ENCODE data around the gene SPOPL.

The SPOPL gene

DNA sequence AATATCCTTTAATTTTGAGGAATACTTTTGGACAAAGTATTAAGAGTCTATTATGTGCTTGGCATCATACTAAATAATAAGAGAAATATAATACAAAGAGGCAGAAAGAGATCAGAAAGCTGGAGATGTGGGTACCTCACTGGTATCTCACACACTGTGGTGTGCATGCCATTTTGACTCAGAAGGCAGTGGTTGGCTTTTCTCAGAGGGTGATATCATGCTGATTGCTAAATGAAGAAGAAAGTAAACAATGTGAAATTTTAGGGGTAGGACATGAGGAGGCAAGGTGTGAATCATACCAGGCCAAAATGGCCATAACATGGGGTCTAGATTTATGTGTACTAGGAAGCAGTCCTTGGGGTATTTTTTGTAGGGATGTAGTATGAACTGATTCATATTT lies 16.6 kb upstream of the SPOPL start:
- H3K27me3 Mint-ChIP-seq, result peaks cover 5% of the 10 kb centered on the region
- peaks cover 4% of the 10 kb centered on the region for H3K36me3 Mint-ChIP-seq
- H3K9me3 Mint-ChIP-seq (ENCODE audit: low read depth), result peaks cover 5% of the 10 kb centered on the region
- H3K4me1 Mint-ChIP-seq (ENCODE audit: low read depth), result no peaks in the 10 kb centered on the region
- H3K27ac Mint-ChIP-seq, result no peak overlapping the region
- no peak overlapping the region for H3K4me3 Mint-ChIP-seq

DNA sequence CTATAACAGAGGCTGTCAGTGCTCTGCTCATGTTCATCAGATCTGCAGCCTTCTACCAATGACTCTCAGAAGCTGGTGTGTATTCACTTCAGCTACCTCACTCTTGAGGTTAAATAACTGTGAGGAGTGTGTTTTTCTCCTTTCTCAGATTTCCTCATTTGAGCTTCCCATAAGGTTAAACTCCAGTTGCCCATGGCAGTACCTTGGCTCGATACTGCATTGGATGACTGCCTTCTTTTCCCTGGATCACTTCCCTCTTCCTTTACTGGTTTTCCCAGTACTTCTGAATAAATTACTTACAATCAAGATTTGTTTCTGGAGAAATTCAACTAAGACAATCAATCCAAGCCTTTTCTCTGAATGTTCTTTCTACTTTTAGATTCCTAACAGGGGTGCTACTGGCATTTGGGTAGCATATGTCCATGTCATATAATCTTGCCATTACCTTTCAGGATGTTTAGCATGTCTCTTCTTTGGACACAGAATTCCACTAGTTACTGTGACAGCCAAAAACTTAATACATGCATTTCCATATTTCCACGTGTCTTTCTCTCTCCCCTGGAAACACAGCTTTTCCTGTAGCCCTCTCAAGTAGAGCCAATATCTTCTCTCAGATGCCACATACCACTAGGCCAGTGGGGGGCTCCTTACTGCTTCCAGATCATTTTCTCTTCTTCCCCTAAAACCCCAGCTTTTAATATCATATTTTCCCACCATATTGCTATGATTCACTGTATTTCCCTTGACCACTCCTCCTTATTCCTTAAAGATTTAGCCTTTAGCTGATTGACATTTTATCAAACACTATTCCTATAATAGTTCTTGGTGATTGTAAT lies 15.0 kb upstream of the SPOPL start:
- Mint-ChIP-seq H3K4me3 (no peak overlapping the region), H3K4me1 (ENCODE audit: low read depth) (no peaks in the 10 kb centered on the region), H3K36me3 (peaks cover 4% of the 10 kb centered on the region), H3K27ac (no peak overlapping the region), H3K27me3 (peaks cover 5% of the 10 kb centered on the region), H3K9me3 (ENCODE audit: low read depth) (peaks cover 5% of the 10 kb centered on the region)

DNA sequence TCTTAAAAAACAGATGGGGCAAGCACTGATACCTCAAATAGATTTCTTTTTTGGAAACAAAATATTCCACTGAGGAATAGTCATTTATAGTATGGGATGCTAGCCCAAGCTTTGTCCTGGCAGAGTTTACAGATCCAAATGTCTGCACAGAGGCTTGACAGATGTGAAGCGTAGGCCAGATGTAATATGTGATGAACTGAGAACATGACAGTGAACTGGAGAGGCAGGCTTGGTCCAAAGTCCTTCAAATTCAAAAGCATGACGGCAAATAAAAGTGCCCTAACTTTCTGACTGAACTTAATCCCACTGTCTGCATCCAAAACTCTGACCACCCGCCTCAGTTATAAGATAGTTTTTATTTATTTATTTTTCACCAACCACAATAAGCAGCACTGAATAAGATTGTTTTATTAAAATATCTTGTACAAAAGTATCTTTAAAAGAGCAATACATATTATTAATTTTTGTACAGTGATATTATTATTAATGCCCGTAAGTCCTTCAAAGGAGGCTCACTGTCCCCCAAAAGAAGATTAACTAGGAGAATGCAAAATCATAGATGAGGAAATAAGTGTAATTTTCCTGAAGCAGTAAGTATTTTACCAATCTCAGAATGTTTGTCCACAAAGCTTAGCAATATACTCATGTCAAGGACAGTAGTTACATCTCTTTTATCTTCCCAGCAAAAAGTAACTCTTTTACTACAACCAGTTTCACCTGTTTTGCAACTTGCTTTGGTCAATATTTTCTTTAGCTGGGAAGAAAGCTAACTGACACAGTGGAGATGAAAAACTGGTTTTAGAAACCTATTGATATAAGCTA lies 10.7 kb upstream of the SPOPL start:
- Mint-ChIP-seq H3K9me3 (ENCODE audit: low read depth) (no peaks in the 10 kb centered on the region), H3K4me3 (no peak overlapping the region), H3K36me3 (no peaks in the 10 kb centered on the region), H3K27me3 (no peaks in the 10 kb centered on the region), H3K27ac (no peak overlapping the region), H3K4me1 (ENCODE audit: low read depth) (peaks cover 1% of the 10 kb centered on the region)

DNA sequence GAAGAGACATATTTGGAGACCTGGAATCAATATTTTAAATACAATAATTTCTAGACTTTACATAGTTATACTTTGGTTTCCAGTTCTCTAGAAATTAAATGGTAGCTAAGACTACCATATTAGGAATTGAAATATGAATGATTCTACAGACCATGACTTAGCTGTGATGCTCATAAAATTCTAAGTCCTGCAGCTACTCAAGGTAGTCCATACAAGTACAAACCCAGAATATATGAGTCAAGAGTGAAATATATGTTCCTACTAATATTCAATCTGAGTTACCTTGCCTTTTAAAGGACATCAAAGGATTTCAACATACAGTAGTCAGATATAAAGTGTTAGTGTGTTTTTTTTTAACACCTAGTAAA lies 10.1 kb upstream of the SPOPL start:
- no peaks in the 10 kb centered on the region for H3K36me3 Mint-ChIP-seq
- no peaks in the 10 kb centered on the region for H3K9me3 Mint-ChIP-seq (ENCODE audit: low read depth)
- no peaks in the 10 kb centered on the region for H3K27me3 Mint-ChIP-seq
- no peak overlapping the region for H3K4me3 Mint-ChIP-seq
- peaks cover 1% of the 10 kb centered on the region for H3K4me1 Mint-ChIP-seq (ENCODE audit: low read depth)
- no peak overlapping the region for H3K27ac Mint-ChIP-seq

DNA sequence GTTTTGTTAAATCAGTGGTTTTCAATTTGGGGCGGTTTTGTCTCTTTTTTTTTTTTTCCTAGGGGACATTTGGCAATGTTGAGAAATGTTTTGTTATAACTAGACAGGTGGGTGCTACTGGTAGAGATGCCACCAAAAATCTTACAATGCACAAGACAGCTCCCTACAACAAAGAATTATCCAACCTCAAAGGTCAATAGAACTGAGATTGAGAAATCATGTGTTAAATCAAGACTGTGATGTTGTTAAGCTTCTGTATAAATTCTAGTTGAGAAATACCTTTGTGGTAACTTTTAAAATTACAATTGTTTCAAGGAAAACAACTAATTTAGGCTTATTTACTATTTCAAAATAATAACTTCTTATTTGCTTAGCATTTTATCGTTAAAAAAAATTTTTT lies 9.4 kb upstream of the SPOPL start:
- no peak overlapping the region for H3K4me3 Mint-ChIP-seq
- H3K9me3 Mint-ChIP-seq (ENCODE audit: low read depth), result no peaks in the 10 kb centered on the region

DNA sequence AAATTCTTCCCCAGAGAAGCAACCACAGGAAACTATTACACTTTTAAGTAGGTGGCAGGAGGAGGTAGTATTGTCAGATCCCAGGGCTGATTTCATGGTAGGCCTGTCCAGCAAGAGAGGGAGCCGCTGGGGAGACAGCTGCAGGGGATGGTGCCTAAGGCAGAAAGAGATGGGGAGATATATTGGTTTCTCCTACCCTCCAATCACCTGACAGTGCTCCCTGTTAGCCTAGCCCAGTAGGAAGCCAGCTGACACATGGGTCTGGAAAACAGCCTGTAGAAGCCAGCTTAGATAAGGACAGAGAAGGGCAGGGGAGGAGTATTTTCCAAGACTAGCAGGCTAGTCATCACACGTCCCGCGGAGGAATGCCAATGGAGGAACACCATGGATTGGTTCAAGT lies 8.2 kb upstream of the SPOPL start:
- no peaks in the 10 kb centered on the region for H3K9me3 Mint-ChIP-seq (ENCODE audit: low read depth)
- no peak overlapping the region for H3K27ac Mint-ChIP-seq
- no peak overlapping the region for H3K4me3 Mint-ChIP-seq
- H3K36me3 Mint-ChIP-seq, result no peaks in the 10 kb centered on the region
- no peaks in the 10 kb centered on the region for H3K27me3 Mint-ChIP-seq
- peaks cover 1% of the 10 kb centered on the region for H3K4me1 Mint-ChIP-seq (ENCODE audit: low read depth)

More for the DNA sequence above, 9.4 kb upstream of the SPOPL start:
- Mint-ChIP-seq H3K27me3 (no peaks in the 10 kb centered on the region), H3K4me1 (ENCODE audit: low read depth) (peaks cover 1% of the 10 kb centered on the region), H3K36me3 (no peaks in the 10 kb centered on the region), H3K27ac (no peak overlapping the region)

DNA sequence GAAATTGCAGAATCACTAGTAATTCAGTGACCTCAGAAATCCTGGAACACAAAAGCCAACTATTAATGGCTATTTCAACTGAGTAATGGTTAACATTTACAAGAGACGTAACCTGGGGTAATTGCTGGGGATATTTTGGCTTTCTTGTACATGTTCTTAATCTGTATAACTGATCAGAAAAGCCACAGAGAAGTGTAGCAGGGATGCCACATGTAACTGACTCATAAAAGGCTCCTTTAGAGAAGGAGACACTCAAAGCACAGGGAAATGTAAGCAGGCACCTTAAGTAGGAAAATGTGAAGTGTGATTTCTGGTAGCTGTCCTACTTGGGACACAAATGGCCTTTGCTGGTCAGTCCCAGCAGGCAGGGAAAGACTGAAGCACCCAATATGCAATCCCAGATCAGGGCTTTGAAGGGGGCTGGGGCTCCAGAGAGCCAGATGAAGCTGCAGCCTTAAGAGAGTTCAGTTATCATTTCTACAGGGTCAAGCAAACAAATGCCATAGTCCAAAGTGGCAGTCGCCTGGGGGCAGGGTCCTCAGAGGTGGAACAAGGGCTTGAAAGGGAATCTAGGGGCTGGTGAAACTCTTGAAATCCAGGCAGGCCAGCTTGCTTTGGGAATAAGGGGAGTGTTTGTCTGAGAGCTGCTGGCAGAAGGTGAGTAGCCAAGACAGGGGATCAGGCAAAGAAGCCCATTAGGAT lies 7.2 kb upstream of the SPOPL start:
- Mint-ChIP-seq H3K4me1 (ENCODE audit: low read depth) (peaks cover 1% of the 10 kb centered on the region), H3K27me3 (no peaks in the 10 kb centered on the region), H3K27ac (no peak overlapping the region), H3K9me3 (ENCODE audit: low read depth) (no peaks in the 10 kb centered on the region), H3K4me3 (no peak overlapping the region), H3K36me3 (no peaks in the 10 kb centered on the region)

DNA sequence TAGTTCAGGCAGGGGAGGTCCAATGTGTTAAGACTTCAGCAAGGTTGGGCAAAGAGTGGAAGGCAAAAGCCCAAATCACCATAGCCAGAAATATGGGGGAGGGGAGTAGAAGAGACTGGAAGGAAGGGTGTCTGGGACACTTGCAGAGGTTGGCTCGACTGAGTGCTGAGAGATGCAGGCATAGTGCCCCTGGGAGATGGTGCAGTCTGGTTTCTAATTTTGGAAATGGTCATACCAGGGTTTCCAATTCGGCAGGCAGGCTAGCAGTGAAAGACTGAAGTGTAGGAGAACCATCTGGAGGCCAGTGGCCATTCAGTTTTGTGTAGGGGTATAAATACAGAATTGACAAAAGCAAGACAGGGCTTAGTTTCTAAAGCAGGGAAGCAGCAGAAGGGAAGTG lies 6.2 kb upstream of the SPOPL start:
- Mint-ChIP-seq H3K27me3 (no peaks in the 10 kb centered on the region), H3K9me3 (ENCODE audit: low read depth) (no peaks in the 10 kb centered on the region), H3K27ac (no peak overlapping the region), H3K4me1 (ENCODE audit: low read depth) (peaks cover 1% of the 10 kb centered on the region), H3K36me3 (no peaks in the 10 kb centered on the region), H3K4me3 (no peak overlapping the region)

DNA sequence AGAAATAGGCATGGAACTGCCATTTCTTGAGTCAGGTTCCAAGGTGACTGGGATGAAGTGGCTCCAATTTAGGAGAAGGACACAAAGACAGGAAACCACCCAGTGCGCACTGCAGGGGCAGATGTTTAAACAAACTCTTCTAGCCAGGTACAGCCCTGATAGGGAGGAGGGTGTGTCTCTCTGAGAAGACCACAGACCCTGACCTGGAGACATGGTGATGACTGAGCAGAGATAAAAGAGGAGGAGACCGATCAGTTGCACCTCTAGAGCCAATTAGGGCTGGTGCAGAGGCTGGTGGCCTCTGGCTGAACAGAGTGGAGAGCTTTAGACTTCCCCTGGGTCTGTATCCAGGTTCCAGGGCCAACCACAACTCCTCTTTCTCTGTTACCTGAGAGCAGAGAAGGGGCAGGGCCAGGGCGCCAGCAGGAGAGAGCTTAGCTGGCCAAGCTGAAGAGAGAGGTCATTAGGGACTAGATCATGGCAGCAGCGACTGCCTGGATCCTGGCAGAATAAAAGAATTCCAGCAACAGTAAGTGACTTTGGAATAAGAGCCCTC lies 5.4 kb upstream of the SPOPL start:
- Mint-ChIP-seq H3K4me3 (no peak overlapping the region), H3K4me1 (ENCODE audit: low read depth) (peaks cover 2% of the 10 kb centered on the region), H3K27me3 (no peaks in the 10 kb centered on the region), H3K36me3 (no peaks in the 10 kb centered on the region), H3K9me3 (ENCODE audit: low read depth) (no peaks in the 10 kb centered on the region), H3K27ac (no peak overlapping the region)

DNA sequence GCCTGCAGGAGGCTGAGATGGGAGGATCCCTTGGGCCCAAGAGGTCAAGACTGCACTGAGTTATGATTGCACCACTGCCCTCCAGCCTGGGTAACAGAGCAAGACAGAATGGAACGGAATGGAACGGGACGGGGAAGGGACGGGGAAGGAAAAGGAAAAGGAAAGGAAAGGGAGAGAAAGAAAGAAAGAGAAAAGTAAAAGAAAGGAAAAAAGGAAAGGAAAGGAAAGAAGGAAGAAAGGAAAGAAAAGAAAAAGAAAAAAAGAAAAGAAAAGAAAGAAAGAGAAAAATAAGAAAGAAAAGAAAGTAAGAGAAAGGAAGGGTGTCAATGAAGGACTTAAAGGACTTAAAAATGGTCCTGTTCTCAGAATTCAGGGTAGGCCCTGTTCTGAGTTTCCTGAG lies 4.3 kb upstream of the SPOPL start:
- no peak overlapping the region for H3K27ac Mint-ChIP-seq
- no peaks in the 10 kb centered on the region for H3K9me3 Mint-ChIP-seq (ENCODE audit: low read depth)
- H3K36me3 Mint-ChIP-seq, result no peaks in the 10 kb centered on the region
- H3K27me3 Mint-ChIP-seq, result no peaks in the 10 kb centered on the region
- H3K4me3 Mint-ChIP-seq, result no peak overlapping the region
- peaks cover 4% of the 10 kb centered on the region for H3K4me1 Mint-ChIP-seq (ENCODE audit: low read depth)

DNA sequence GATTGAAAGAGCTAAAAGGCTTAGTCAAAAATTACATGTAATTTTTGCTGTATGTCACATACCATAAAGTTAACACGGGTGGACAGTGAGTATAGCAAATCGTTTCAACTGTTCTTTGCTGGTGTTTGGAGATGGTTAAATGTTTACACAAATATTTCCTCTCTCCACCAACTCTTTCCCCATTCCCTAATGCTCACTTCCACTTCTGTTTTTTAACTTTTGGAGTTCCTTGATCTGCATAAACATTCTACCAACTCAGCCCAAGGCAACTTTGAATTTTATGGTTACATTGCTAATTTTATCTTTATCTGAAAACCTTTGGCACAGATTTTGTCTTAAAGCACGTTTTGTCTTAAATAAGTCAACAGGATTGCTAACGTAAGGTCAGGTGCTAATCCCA lies 1.9 kb upstream of the SPOPL start:
- peak overlapping the region; percentile 5 for H3K4me3 Mint-ChIP-seq
- no peak overlapping the region for H3K27ac Mint-ChIP-seq
- no peaks in the 10 kb centered on the region for H3K36me3 Mint-ChIP-seq
- no peaks in the 10 kb centered on the region for H3K9me3 Mint-ChIP-seq (ENCODE audit: low read depth)
- H3K27me3 Mint-ChIP-seq, result no peaks in the 10 kb centered on the region
- H3K4me1 Mint-ChIP-seq (ENCODE audit: low read depth), result peaks cover 27% of the 10 kb centered on the region

DNA sequence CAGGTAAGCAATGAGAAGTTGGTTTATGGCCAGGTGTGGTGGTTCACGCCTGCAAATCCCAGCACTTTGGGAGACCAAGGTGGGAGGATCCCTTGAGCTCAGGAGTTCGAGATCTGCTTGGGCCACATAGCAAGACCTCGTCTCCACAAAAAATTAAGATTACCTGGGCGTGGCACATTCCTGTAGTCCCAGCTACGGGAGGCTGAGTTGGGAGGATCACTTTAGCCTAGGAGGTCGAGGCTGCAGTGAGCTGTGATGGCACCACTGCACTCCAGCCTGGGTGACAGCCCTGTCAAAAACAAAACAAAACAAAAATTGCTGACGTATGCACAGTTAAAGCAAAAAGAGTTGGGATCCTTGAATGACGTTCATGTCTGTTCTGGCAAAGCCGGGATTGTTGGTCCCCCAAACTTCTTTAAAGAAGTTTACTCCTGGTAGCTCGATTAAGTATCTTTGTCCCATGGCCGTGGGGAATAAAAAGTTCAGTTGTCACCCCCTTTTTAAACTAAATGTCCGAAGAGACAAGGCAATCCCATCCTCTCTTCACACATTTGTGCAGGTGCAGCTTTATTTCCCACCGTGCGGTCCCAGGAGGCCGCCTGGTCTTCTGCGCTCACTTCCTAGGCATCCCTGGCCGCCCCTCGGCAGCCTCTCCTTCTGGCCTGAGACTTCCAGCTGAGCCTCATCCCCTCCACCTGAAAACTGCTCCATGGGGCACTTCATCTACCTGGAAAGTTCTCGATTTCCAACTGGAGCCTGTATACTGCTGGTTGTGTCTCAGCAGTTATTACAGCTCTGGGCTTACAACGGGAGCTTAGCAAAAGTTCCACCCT lies 762 bp upstream of the SPOPL start:
- no peaks in the 10 kb centered on the region for H3K9me3 Mint-ChIP-seq (ENCODE audit: low read depth)
- H3K27ac Mint-ChIP-seq, result peak overlapping the region; percentile 81
- H3K36me3 Mint-ChIP-seq, result peaks cover 2% of the 10 kb centered on the region
- peak overlapping the region; percentile 89 for H3K4me3 Mint-ChIP-seq
- no peaks in the 10 kb centered on the region for H3K27me3 Mint-ChIP-seq
- peaks cover 31% of the 10 kb centered on the region for H3K4me1 Mint-ChIP-seq (ENCODE audit: low read depth)

DNA sequence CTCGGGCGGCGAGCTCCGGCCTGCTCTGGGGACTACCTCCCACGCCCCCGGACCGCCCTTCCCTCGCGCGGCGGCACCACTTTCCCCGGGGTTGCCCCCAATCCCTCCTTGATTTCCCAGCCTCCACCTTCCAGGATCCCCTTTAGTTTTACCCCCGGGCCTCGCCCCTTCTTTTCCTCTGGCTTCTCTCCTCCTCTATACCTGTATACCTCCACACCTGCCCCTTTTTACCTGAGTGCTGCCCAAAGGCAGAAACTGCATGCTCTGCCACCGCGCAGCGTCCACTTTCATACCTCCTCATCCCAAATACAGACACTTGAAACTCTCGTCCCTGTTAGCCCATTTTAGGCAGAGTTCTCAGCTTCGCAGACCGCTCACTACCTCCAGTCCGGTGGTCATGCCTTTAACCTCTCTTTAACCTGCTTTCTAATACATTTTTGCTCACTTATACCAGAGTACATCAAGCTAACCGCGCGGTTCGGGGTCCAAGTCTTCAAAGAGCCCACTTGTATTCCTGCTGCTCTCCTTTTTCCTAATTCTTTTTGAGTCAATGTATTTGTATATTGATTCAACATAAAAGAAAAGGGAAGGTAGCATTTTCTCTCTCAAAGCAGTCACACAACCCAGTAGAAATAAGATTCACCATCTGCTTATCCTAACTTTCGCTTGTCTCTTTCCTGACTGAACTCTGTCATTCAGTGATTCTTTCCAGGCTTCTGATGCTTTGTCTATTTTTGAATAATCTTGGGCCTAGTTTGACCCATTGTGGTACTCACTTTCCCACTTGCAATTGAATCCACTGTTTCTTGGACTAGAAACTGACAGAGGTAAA lies 901 bp downstream of the SPOPL start:
- Mint-ChIP-seq H3K27me3 (no peaks in the 10 kb centered on the region), H3K9me3 (ENCODE audit: low read depth) (no peaks in the 10 kb centered on the region), H3K27ac (peak overlapping the region; percentile 88), H3K4me3 (peak overlapping the region; percentile 100), H3K4me1 (ENCODE audit: low read depth) (peaks cover 43% of the 10 kb centered on the region), H3K36me3 (peaks cover 9% of the 10 kb centered on the region)

DNA sequence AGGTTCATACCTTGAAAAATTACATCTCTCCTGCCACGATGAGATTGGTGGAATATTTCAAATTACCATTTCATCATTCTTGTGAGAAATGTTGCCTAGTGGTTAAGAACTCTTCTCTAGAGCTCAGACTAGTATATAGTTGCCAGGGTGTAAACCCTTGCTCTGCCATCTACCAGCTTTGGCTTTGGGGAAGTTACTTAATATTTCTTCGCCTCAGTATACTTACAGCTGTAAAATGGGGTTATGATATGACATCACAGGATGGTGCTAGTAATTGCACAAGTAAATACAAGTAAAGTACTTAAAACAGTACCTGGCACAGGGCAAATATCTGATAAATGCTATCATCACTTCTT lies 1.5 kb downstream of the SPOPL start:
- Mint-ChIP-seq H3K27me3 (no peaks in the 10 kb centered on the region), H3K36me3 (peaks cover 9% of the 10 kb centered on the region), H3K4me1 (ENCODE audit: low read depth) (peaks cover 43% of the 10 kb centered on the region), H3K27ac (peak overlapping the region; percentile 88), H3K4me3 (peak overlapping the region; percentile 100), H3K9me3 (ENCODE audit: low read depth) (no peaks in the 10 kb centered on the region)
